GM18870 (cell line): ENCODE measurements around the gene SPINDOC.
"Not testable (repeated sequence)": the region's sequence is repeated elsewhere in the genome, so short reads cannot be mapped to it uniquely, and the experiment has no call there.

Experiments
- ATAC-seq: cut with Tn5 transposase; IDR thresholded peaks from one replicate; pipeline ENCODE4 v1.9.1; 2021; ENCODE audit warnings: moderate library complexity; ENCODE audit not compliant: unreplicated experiment

SPINDOC gene

GRCh38 chr11:63849691-63850090, 36.4 kb downstream of the SPINDOC start:
- ATAC-seq = no peak

- ATAC-seq = no peak
Measured at GRCh38 chr11:63850920-63851319, 37.7 kb downstream of the SPINDOC start.

GRCh38 chr11:63851364-63851763, 38.1 kb downstream of the SPINDOC start:
- no peak for ATAC-seq

- ATAC-seq = no peak
Measured at GRCh38 chr11:63853476-63853875, 40.2 kb downstream of the SPINDOC start.

- no peak for ATAC-seq
Measured at GRCh38 chr11:63854696-63855095, 41.4 kb downstream of the SPINDOC start.

GRCh38 chr11:63855975-63856374, 42.7 kb downstream of the SPINDOC start:
- ATAC-seq = no peak

GRCh38 chr11:63858628-63859550, 45.6 kb downstream of the SPINDOC start:
- no peak for ATAC-seq

GRCh38 chr11:63862923-63863322, 49.7 kb downstream of the SPINDOC start:
- ATAC-seq = no peak

- not testable (repeated sequence) for ATAC-seq
Measured at GRCh38 chr11:63863620-63864019, 50.4 kb downstream of the SPINDOC start.

- ATAC-seq = peak; percentile 71
Measured at GRCh38 chr11:63866211-63866610, 53.0 kb downstream of the SPINDOC start.

GRCh38 chr11:63867511-63867910, 54.3 kb downstream of the SPINDOC start:
- no peak for ATAC-seq

GRCh38 chr11:63868399-63869064, 55.3 kb downstream of the SPINDOC start:
- ATAC-seq = no peak

GRCh38 chr11:63869171-63869591, 55.9 kb downstream of the SPINDOC start:
- no peak for ATAC-seq

GRCh38 chr11:63869683-63870082, 56.4 kb downstream of the SPINDOC start:
- ATAC-seq = no peak

- ATAC-seq = no peak
Measured at GRCh38 chr11:63870351-63871140, 57.3 kb downstream of the SPINDOC start.

GRCh38 chr11:63871962-63872799, 58.9 kb downstream of the SPINDOC start:
- ATAC-seq = peak; percentile 91

GRCh38 chr11:63872800-63873197, 59.5 kb downstream of the SPINDOC start:
- no peak for ATAC-seq

- no peak for ATAC-seq
Measured at GRCh38 chr11:63873311-63873710, 60.1 kb downstream of the SPINDOC start.

GRCh38 chr11:63874511-63874910, 61.3 kb downstream of the SPINDOC start:
- no peak for ATAC-seq

- ATAC-seq = no peak
Measured at GRCh38 chr11:63875506-63876065, 62.3 kb downstream of the SPINDOC start.
